ENCODE measurements around the gene CPVL.

The CPVL gene

DNA sequence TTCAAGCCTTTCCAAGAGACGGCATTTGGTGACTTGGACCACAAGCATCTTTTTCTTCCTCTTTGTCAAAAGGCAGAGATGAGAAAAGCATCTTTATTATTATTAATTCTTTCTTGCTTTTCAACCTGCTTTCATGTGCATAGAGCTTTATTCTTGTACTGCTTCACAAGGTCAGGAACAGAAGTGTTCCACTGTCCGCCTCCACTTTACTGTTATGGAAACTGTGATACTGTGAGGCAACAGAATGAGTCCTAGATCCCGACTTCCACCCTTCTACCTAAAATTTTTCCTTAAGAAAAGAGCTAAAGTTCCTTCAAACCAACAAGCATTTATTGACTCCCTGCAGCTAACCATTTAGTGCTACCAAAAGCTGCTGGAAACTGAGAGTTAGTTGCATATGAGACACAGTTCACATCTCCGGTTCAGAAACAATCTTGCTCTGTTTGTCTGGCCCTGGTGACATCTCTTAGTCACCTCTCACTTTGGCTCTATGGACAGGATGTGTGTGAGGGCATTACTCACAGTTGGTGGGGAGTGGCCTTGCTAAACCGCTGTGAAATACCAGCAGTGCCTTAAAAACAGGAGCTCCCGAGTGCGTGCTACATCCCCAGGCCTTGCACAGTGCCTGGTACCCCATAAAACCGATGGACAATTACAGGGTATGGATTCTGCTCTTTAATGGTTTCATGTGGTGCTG lies 111.1 kb downstream of the CPVL start:
- DNase-seq (ENCODE audit: low read depth, low spot score), result no peak
- H3K4me3 ChIP-seq (ENCODE audit: low read length), result no peak overlapping the region
- H3K36me3 ChIP-seq (ENCODE audit: control insufficient read depth, insufficient read depth, low read length), result no peaks in the 10 kb centered on the region
- no peaks in the 10 kb centered on the region for H3K9me3 ChIP-seq (ENCODE audit: control insufficient read depth, insufficient read depth, low read length)
- no CpG with 5 or more reads among the region's 8 CpGs for WGBS (ENCODE audit: insufficient coverage, insufficient read length)
- H3K27ac ChIP-seq (ENCODE audit: low read length), result no peak overlapping the region
- no peaks in the 10 kb centered on the region for H3K4me1 ChIP-seq (ENCODE audit: control insufficient read depth, insufficient read depth, low read length)
- no peaks in the 10 kb centered on the region for H3K27me3 ChIP-seq (ENCODE audit: control insufficient read depth, insufficient read depth, low read length)

DNA sequence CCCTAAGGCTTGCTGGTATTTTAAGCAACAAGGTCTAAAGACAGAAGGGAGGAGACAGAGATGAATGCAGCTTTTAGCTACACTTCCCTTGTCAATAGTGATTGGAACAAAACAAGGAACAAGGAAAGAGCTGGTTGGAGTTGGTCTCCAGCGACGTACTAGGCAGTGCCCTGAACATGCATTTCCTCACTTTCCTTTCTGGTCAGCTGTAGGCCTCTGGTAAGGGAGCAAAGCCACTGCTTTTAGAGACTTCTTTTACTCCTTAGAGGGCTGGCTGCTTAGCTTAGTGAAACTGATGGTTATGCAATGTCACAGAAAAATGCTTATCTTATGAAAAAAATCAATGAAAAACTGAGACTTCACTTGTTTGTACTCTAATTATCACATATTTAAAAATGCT lies 112.8 kb downstream of the CPVL start:
- no peaks in the 10 kb centered on the region for H3K27me3 ChIP-seq (ENCODE audit: control insufficient read depth, insufficient read depth, low read length)
- H3K4me1 ChIP-seq (ENCODE audit: control insufficient read depth, insufficient read depth, low read length), result no peaks in the 10 kb centered on the region
- H3K27ac ChIP-seq (ENCODE audit: low read length), result no peak overlapping the region
- DNase-seq (ENCODE audit: low read depth, low spot score), result no peak
- no peaks in the 10 kb centered on the region for H3K9me3 ChIP-seq (ENCODE audit: control insufficient read depth, insufficient read depth, low read length)
- no peak overlapping the region for H3K4me3 ChIP-seq (ENCODE audit: low read length)
- no peaks in the 10 kb centered on the region for H3K36me3 ChIP-seq (ENCODE audit: control insufficient read depth, insufficient read depth, low read length)
- WGBS (ENCODE audit: insufficient coverage, insufficient read length), result no CpG with 5 or more reads among the region's 2 CpGs

DNA sequence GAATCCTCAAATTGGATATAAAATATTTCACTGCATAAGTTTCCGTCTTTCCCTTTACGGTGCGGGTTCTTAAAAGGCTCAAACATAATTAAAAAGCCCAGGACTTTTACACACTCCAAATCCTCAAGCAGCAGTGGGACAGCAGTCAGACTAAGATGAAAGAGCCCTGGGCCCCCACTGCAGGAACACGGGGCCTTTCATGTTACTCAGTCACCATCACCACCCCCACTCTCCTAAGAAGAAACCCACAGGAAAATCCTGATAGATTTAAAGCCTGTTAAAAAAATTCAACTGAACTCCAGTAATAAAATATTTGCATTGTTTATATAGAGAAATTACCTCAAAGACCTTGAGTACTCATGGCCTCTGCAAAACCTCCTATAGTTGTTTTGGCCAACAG lies 114.2 kb downstream of the CPVL start:
- no peaks in the 10 kb centered on the region for H3K27me3 ChIP-seq (ENCODE audit: control insufficient read depth, insufficient read depth, low read length)

DNA sequence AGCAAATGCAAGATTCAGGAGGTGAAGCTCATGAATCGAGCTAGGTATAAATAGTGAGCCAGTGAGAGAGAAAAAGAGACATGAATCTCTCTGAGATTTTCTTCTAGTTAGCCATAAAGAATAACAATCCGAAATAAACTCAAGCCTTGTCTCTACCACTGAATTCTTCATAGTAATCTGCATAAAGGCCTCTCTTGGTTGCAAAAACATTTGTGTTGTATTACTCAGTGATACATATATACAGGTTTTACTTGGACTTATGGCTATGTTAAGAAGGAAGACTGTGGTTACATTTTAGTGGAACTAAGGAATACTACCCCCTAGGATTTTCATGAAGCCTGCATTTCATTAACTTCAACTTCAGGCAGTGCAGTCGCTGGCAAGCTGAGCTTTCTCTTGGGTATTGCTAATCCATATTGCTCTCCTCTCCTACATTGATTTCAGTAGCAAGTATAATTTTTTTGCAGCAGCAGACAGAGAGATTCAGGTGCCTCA lies 115.5 kb downstream of the CPVL start:
- Histone ChIP-seq H3K4me1 (ENCODE audit: control insufficient read depth, insufficient read depth, low read length) (no peaks in the 10 kb centered on the region), H3K9me3 (ENCODE audit: control insufficient read depth, insufficient read depth, low read length) (no peaks in the 10 kb centered on the region), H3K27me3 (ENCODE audit: control insufficient read depth, insufficient read depth, low read length) (no peaks in the 10 kb centered on the region), H3K4me3 (ENCODE audit: low read length) (no peak overlapping the region), H3K36me3 (ENCODE audit: control insufficient read depth, insufficient read depth, low read length) (no peaks in the 10 kb centered on the region), H3K27ac (ENCODE audit: low read length) (no peak overlapping the region)
- whole genome bisulfite sequencing (ENCODE audit: insufficient coverage, insufficient read length), result no CpG with 5 or more reads among the region's 3 CpGs
- no peak for DNase-seq (ENCODE audit: low read depth, low spot score)

More for the DNA sequence above, 114.2 kb downstream of the CPVL start:
- H3K4me1 ChIP-seq (ENCODE audit: control insufficient read depth, insufficient read depth, low read length), result no peaks in the 10 kb centered on the region
- DNase-seq (ENCODE audit: low read depth, low spot score), result no peak
- H3K27ac ChIP-seq (ENCODE audit: low read length), result no peak overlapping the region
- no peaks in the 10 kb centered on the region for H3K9me3 ChIP-seq (ENCODE audit: control insufficient read depth, insufficient read depth, low read length)
- H3K36me3 ChIP-seq (ENCODE audit: control insufficient read depth, insufficient read depth, low read length), result no peaks in the 10 kb centered on the region
- no peak overlapping the region for H3K4me3 ChIP-seq (ENCODE audit: low read length)
- no CpG with 5 or more reads among the region's 4 CpGs for WGBS (ENCODE audit: insufficient coverage, insufficient read length)

DNA sequence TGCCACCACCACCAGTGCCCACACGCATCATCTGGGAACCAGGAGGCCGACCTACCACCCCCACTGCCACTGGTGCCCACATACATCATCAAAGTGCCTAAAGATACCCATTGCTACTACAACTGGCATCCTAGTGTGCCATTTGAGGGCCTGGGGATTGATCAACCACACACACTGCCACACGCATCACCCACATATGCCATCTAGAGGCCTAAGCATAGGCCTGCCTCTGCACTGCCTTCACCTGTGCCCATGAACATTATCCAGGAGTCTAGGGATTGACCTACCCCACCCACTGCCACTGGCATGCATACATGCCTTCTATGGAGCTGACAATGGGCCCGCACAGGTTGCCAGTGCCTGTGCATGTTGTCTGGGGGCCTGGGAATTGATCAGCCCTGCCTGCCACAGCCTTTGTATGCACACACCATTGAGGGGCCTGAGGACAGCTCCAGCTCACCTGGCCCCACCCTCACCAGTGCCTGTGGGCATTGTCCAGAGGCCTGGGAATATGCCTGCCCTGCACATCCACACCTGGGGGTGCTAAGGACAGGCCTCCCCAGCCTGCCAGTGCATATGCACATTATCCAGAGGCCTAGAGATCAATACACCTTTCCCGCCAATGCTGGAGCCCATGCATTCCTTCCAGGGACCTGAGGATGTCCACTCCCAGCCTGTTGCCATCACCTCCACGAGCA lies 123.9 kb downstream of the CPVL start:
- no CpG with 5 or more reads among the region's 6 CpGs for WGBS (ENCODE audit: insufficient coverage, insufficient read length)
- no peaks in the 10 kb centered on the region for H3K27me3 ChIP-seq (ENCODE audit: control insufficient read depth, insufficient read depth, low read length)
- no peaks in the 10 kb centered on the region for H3K36me3 ChIP-seq (ENCODE audit: control insufficient read depth, insufficient read depth, low read length)
- no peak overlapping the region for H3K4me3 ChIP-seq (ENCODE audit: low read length)
- no peaks in the 10 kb centered on the region for H3K4me1 ChIP-seq (ENCODE audit: control insufficient read depth, insufficient read depth, low read length)
- no peak overlapping the region for H3K27ac ChIP-seq (ENCODE audit: low read length)
- no peaks in the 10 kb centered on the region for H3K9me3 ChIP-seq (ENCODE audit: control insufficient read depth, insufficient read depth, low read length)
- no peak for DNase-seq (ENCODE audit: low read depth, low spot score)

DNA sequence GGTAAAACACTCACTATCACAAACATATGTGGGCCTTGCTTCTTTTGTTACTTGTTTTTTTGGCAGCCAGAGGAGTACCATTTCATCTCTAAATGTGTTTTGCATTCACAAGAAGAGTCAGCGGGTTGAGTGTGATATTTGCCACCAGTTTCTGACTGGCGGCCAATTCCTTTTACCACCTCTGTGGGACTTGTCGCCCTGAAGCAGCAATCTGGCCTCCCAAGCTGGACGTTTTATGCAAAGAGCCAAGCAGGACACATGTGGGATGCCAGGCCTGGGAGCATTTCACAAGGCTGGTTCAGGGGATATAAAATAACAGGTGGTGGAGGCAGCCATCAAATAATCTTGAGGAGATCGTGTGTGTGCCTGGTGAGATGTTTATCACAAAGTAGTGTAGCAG lies 126.4 kb downstream of the CPVL start:
- H3K9me3 ChIP-seq (ENCODE audit: control insufficient read depth, insufficient read depth, low read length), result no peaks in the 10 kb centered on the region
- no peak for DNase-seq (ENCODE audit: low read depth, low spot score)
- no CpG with 5 or more reads among the region's 5 CpGs for WGBS (ENCODE audit: insufficient coverage, insufficient read length)
- H3K4me3 ChIP-seq (ENCODE audit: low read length), result no peak overlapping the region
- H3K27me3 ChIP-seq (ENCODE audit: control insufficient read depth, insufficient read depth, low read length), result no peaks in the 10 kb centered on the region
- H3K36me3 ChIP-seq (ENCODE audit: control insufficient read depth, insufficient read depth, low read length), result no peaks in the 10 kb centered on the region
- H3K27ac ChIP-seq (ENCODE audit: low read length), result no peak overlapping the region
- no peaks in the 10 kb centered on the region for H3K4me1 ChIP-seq (ENCODE audit: control insufficient read depth, insufficient read depth, low read length)

DNA sequence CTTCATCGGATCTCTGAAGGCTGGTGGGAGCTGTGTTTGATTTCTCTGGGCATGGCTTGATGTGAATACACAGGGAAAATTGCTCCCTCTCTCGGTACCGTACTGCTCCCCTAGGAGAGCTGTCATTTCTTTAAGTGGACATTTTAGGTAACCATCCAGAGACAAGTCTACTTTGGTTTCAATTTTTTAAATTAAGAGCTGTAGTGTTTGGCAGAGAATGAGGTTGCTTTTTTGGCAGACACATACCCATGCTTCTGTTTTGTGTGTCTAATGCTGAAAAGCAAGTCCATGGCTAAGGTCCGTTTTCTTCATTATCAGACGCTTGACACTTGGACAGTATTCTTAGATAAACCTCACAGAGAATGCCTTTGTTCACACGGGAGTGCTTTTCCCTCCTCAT lies 127.0 kb downstream of the CPVL start:
- H3K27me3 ChIP-seq (ENCODE audit: control insufficient read depth, insufficient read depth, low read length), result no peaks in the 10 kb centered on the region
- no peaks in the 10 kb centered on the region for H3K9me3 ChIP-seq (ENCODE audit: control insufficient read depth, insufficient read depth, low read length)
- no peak overlapping the region for H3K27ac ChIP-seq (ENCODE audit: low read length)
- no CpG with 5 or more reads among the region's 6 CpGs for WGBS (ENCODE audit: insufficient coverage, insufficient read length)
- no peaks in the 10 kb centered on the region for H3K4me1 ChIP-seq (ENCODE audit: control insufficient read depth, insufficient read depth, low read length)
- H3K36me3 ChIP-seq (ENCODE audit: control insufficient read depth, insufficient read depth, low read length), result no peaks in the 10 kb centered on the region
- no peak overlapping the region for H3K4me3 ChIP-seq (ENCODE audit: low read length)
- DNase-seq (ENCODE audit: low read depth, low spot score), result no peak

DNA sequence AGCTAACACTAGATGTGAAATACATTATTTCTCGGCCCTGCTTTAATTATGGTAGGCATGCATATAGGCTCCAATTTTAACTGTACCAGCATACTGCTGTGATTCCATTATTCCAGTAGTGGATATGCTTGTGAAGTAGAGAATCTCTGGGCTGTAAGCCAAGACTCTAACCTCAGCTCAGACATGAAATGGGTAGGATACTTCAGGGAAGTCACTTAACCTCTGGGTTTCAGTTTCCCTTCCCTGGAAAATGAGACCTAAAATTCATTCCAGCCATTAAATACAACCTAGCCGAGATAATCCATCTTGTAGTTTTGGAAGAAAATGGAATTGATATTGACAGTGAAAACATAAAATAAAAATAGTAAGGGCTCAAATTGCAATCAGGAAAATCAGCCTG lies 128.6 kb downstream of the CPVL start:
- Histone ChIP-seq H3K27me3 (ENCODE audit: control insufficient read depth, insufficient read depth, low read length) (no peaks in the 10 kb centered on the region), H3K27ac (ENCODE audit: low read length) (no peak overlapping the region), H3K4me3 (ENCODE audit: low read length) (no peak overlapping the region), H3K9me3 (ENCODE audit: control insufficient read depth, insufficient read depth, low read length) (no peaks in the 10 kb centered on the region), H3K36me3 (ENCODE audit: control insufficient read depth, insufficient read depth, low read length) (no peaks in the 10 kb centered on the region), H3K4me1 (ENCODE audit: control insufficient read depth, insufficient read depth, low read length) (no peaks in the 10 kb centered on the region)
- DNase-seq (ENCODE audit: low read depth, low spot score), result no peak
- WGBS (ENCODE audit: insufficient coverage, insufficient read length), result no CpG with 5 or more reads among the region's 2 CpGs

DNA sequence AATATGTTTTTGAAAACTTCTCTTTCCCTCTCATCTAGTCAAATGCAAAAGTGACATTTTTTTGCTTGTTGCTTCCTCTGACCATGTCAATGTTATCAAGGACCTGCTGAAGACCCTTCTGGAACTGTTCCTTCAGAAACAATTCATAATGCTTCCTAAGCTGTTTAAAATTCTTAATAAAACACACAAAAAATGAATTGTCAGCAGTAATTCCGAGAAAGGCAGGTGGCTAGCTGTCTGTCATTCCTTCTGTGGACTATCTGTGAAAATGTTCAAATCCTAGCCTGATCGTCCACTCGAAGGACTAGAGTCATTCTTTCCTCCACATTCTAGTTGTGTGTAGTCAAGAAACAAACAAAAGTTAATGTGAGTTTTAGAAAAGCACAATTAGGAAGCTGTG lies 131.6 kb downstream of the CPVL start:
- Histone ChIP-seq H3K27ac (ENCODE audit: low read length) (no peak overlapping the region), H3K9me3 (ENCODE audit: control insufficient read depth, insufficient read depth, low read length) (no peaks in the 10 kb centered on the region), H3K36me3 (ENCODE audit: control insufficient read depth, insufficient read depth, low read length) (no peaks in the 10 kb centered on the region), H3K4me1 (ENCODE audit: control insufficient read depth, insufficient read depth, low read length) (no peaks in the 10 kb centered on the region), H3K4me3 (ENCODE audit: low read length) (no peak overlapping the region), H3K27me3 (ENCODE audit: control insufficient read depth, insufficient read depth, low read length) (no peaks in the 10 kb centered on the region)
- DNase-seq (ENCODE audit: low read depth, low spot score), result no peak
- no CpG with 5 or more reads among the region's 3 CpGs for WGBS (ENCODE audit: insufficient coverage, insufficient read length)

DNA sequence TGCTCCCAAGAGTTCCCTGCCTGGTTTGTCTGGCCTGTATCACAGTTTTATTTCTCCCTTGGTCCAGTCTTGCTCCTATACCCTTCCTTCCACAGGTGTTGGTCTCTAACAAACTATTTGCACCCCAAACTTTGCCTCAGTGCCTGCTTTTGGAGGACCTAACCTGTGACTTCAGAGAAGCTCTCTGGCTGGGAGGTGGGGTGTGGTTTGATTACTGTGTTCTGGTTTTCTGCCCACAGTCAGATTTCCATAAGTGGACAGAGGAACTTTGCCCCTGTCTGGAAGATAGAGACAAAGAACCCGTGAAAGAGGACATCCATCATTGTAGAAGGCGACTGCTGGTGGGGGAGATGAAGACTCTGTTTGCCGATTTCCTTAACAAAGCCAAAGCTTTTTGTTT lies 132.4 kb downstream of the CPVL start:
- WGBS (ENCODE audit: insufficient coverage, insufficient read length), result no CpG with 5 or more reads among the region's 3 CpGs
- Histone ChIP-seq H3K4me1 (ENCODE audit: control insufficient read depth, insufficient read depth, low read length) (no peaks in the 10 kb centered on the region), H3K36me3 (ENCODE audit: control insufficient read depth, insufficient read depth, low read length) (no peaks in the 10 kb centered on the region), H3K27ac (ENCODE audit: low read length) (no peak overlapping the region), H3K9me3 (ENCODE audit: control insufficient read depth, insufficient read depth, low read length) (no peaks in the 10 kb centered on the region), H3K4me3 (ENCODE audit: low read length) (no peak overlapping the region), H3K27me3 (ENCODE audit: control insufficient read depth, insufficient read depth, low read length) (no peaks in the 10 kb centered on the region)
- no peak for DNase-seq (ENCODE audit: low read depth, low spot score)
